Jurkat, Clone E6-1 (cell line): ENCODE data around the gene GUK1.
"Not testable (repeated sequence)": the region's sequence is repeated elsewhere in the genome, so short reads cannot be mapped to it uniquely, and the experiment has no call there.

Experiments used
- DNase-seq: peaks from one replicate; pipeline ENCODE4 v3.0.0-alpha.2; 2011; ENCODE audit warnings: low read depth, low spot score
- H3K4me3 ChIP-seq: 2 replicates; pipeline ENCODE4 v1.5.1; 2011; ENCODE audit warnings: mild to moderate bottlenecking, low read length, control low read depth, moderate library complexity

The GUK1 gene

GRCh38 chr1:228181645-228182034 lies 41.6 kb downstream of the GUK1 start:
- no peak for DNase-seq

GRCh38 chr1:228182296-228183030 lies 42.4 kb downstream of the GUK1 start:
- DNase-seq = no peak
- no peak overlapping the region for H3K4me3 ChIP-seq

More at GRCh38 chr1:228181645-228182034, 41.6 kb downstream of the GUK1 start:
- H3K4me3 ChIP-seq = no peak overlapping the region

- no peak for DNase-seq
- no peak overlapping the region for H3K4me3 ChIP-seq
These were observed 44.1 kb downstream of the GUK1 start for GRCh38 chr1:228184152-228184551.

- DNase-seq = peak; percentile 63
- no peak overlapping the region for H3K4me3 ChIP-seq
These were observed 45.5 kb downstream of the GUK1 start for GRCh38 chr1:228185641-228185965.

GRCh38 chr1:228188249-228188648 lies 48.2 kb downstream of the GUK1 start:
- H3K4me3 ChIP-seq, DNase-seq: not testable (repeated sequence)

GRCh38 chr1:228190182-228190581 lies 50.1 kb downstream of the GUK1 start:
- no peak for DNase-seq
- H3K4me3 ChIP-seq = no peak overlapping the region

GRCh38 chr1:228190778-228191177 lies 50.7 kb downstream of the GUK1 start:
- H3K4me3 ChIP-seq = no peak overlapping the region
- no peak for DNase-seq

GRCh38 chr1:228194436-228194835 lies 54.4 kb downstream of the GUK1 start:
- no peak for DNase-seq

GRCh38 chr1:228194921-228195812 lies 55.1 kb downstream of the GUK1 start:
- DNase-seq = no peak
- H3K4me3 ChIP-seq = no peak overlapping the region

More at GRCh38 chr1:228194436-228194835, 54.4 kb downstream of the GUK1 start:
- no peak overlapping the region for H3K4me3 ChIP-seq

- no peak overlapping the region for H3K4me3 ChIP-seq
- no peak for DNase-seq
These were observed 57.6 kb downstream of the GUK1 start for GRCh38 chr1:228197555-228198147.
